Ectodermal cell (in vitro differentiated cells): ENCODE data around the gene PBX4.

ENCODE experiments used
- H3K27ac ChIP-seq: 2 replicates; pipeline ENCODE4 v1.7.0; 2013; ENCODE audit warnings: mild to moderate bottlenecking, low read depth, low read length; ENCODE audit not compliant: insufficient read depth, poor library complexity, severe bottlenecking
- H3K27me3 ChIP-seq: 2 replicates; pipeline ENCODE4 v1.7.0; 2013; ENCODE audit warnings: mild to moderate bottlenecking, low read length; ENCODE audit not compliant: insufficient read depth, control insufficient read depth, poor library complexity, severe bottlenecking
- H3K36me3 ChIP-seq: one replicate; pipeline ENCODE4 v1.7.0; 2013; ENCODE audit warnings: low read length; ENCODE audit not compliant: control insufficient read depth, insufficient read depth
- H3K4me1 ChIP-seq: one replicate; pipeline ENCODE4 v1.7.0; 2013; ENCODE audit warnings: low read length; ENCODE audit not compliant: control insufficient read depth, insufficient read depth
- H3K4me3 ChIP-seq: 2 replicates; pipeline ENCODE4 v1.7.0; 2013; ENCODE audit warnings: low read depth, low read length, control low read depth; ENCODE audit not compliant: insufficient read depth
- H3K9me3 ChIP-seq: 2 replicates; pipeline ENCODE4 v1.7.0; 2013; ENCODE audit warnings: mild to moderate bottlenecking, low read length, moderate library complexity; ENCODE audit not compliant: control insufficient read depth
- WGBS, 2 experiments: methylation state at CpG; one replicate each; pipeline ENCODE4 v1.1.7; 2013; ENCODE audit warnings: missing lambda C conversion rate in 2 of 2; 5-methylcytosine and 5-hydroxymethylcytosine counted together

The PBX4 gene

GRCh38 chr19:19571071-19571786, 47.3 kb downstream of the PBX4 start:
- 94 to 95% methylated on average over 11 of the region's 11 CpGs for WGBS, 2 experiments
- Histone ChIP-seq H3K36me3 (peaks cover 4% of the 10 kb centered on the region), H3K9me3 (no peaks in the 10 kb centered on the region), H3K4me3 (no peak overlapping the region), H3K27me3 (no peaks in the 10 kb centered on the region), H3K4me1 (peaks cover 7% of the 10 kb centered on the region), H3K27ac (no peak overlapping the region)

DNA sequence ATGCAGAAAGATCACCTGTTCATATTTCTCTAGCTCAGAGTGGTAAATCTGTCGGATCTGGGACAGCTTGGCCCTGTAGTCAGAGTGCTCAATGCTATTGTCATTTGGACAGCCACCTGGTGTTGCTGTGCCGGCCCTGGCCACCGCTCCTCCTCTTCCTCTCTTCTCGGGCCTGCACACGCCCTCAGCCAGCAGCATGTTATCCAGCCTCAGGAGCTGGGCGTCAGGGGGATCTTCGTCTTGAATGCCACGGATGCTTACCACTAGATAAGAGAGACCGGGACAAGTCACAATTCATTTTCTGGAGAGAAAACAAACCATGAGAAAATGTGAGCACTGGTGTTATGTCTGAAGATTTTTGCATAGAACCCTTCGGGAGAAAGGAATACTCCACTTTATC, 47.9 kb downstream of the PBX4 start:
- H3K4me1 ChIP-seq, result peaks cover 3% of the 10 kb centered on the region
- H3K9me3 ChIP-seq, result no peaks in the 10 kb centered on the region
- H3K27ac ChIP-seq, result no peak overlapping the region
- no peak overlapping the region for H3K4me3 ChIP-seq
- no peaks in the 10 kb centered on the region for H3K27me3 ChIP-seq
- WGBS, 2 experiments, result 84 to 85% methylated on average over 10 of the region's 10 CpGs
- peaks cover 4% of the 10 kb centered on the region for H3K36me3 ChIP-seq

DNA sequence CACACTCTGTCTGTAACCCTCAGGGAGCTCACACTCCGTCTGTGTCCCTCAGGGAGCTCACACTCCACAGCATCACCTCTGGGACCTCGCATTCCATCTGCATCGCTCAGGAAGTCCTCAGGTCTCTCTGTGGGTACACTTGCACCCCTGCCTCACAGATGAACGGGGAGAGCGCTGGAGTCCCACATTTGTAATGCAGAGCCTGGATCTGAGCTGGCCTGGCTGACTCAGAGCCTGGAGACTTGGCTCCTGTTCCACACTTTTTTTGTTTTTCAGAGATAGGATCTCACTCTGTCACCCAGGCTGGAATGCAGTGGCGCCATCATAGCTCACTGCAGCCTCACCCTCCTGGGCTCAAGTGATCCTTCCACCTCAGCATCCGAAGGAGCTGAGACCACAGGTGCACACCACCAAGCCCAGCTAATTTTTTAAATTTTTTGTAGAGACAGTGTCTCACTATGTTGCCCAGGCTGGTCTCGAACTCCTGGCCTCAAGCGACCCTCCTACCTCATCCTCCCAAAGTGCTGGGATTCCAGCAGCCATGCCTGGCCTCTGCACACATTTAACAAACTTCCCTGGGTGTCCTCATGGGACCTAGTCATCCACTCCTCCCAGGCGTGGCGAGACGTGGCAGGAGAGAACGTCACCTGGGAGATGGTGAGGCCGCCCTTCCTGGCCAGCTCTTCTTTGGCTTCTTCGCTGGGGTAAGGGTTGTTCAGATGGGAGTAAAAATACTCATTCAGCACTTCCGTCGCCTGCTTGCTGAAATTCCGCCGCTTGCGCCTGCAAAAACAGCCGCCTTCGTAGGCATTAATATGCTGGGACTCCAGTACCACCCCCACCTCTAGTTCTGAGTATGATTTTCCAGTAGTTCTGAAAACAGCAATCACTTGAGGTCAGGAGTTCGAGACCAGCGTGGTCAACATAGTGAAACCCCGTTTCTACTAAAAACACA, 49.4 kb downstream of the PBX4 start:
- WGBS, 2 experiments, result 95 to 97% methylated on average over 24 of the region's 25 CpGs
- Histone ChIP-seq H3K36me3 (peaks cover 4% of the 10 kb centered on the region), H3K27ac (no peak overlapping the region), H3K4me3 (no peak overlapping the region), H3K27me3 (no peaks in the 10 kb centered on the region), H3K4me1 (no peaks in the 10 kb centered on the region), H3K9me3 (no peaks in the 10 kb centered on the region)

DNA sequence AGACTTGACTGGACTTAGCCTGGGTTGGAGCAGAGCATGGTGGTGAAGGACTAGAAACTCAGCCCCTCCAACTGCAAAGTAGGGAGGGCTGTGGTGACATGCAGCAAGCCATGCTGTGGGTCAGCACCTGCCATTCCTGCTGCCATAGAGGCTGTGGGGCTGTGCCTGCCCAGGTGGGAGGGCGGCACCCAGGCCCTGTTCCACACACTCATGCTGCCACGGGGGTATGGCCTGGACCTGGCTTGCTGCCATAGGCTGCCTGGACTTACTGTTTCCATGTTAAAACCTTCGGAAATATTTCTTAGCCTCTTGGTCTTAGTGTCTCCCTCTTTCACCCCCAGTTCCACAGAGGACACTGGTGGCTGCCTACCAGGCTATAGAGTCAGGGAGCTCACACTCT, 51.1 kb downstream of the PBX4 start:
- peaks cover 4% of the 10 kb centered on the region for H3K36me3 ChIP-seq
- no peaks in the 10 kb centered on the region for H3K27me3 ChIP-seq
- WGBS, 2 experiments, result 92 to 93% methylated on average over 3 of the region's 3 CpGs
- H3K4me1 ChIP-seq, result no peaks in the 10 kb centered on the region
- H3K4me3 ChIP-seq, result no peak overlapping the region
- H3K27ac ChIP-seq, result no peak overlapping the region
- no peaks in the 10 kb centered on the region for H3K9me3 ChIP-seq

- Histone ChIP-seq H3K4me1 (no peaks in the 10 kb centered on the region), H3K36me3 (peaks cover 4% of the 10 kb centered on the region)
- WGBS, 2 experiments, result 90% methylated on average over 6 to 7 of the region's 7 CpGs
Observed at GRCh38 chr19:19566306-19566705, 52.2 kb downstream of the PBX4 start.

DNA sequence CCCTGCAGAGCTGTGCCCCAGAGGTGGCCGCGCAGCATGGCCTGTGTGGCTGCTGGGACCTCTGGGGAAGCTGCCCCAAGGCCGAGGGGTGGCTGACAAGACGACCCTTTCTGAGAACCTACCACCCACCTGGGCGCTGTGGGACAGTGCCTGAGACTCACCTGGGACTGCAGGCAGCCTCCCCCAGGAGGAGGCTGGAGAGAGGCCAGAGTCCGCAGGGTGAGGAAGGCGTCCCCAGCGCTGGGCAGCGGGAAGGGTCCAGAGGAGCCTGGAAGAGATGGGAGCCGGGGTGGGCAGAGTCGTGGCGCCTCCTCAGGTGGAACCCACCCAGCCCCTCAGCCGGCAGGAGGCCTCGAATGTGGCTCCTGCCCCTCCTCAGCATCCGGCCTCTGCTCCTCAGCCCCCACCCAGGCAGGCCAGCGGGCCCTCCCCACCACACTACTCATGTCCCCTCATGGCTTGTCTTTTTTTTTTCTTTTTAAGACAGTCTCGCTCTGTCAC, 55.1 kb downstream of the PBX4 start:
- no peak overlapping the region for H3K4me3 ChIP-seq
- 93 to 94% methylated on average over 17 of the region's 17 CpGs for WGBS, 2 experiments
- H3K27ac ChIP-seq, result no peak overlapping the region
- no peaks in the 10 kb centered on the region for H3K4me1 ChIP-seq
- H3K9me3 ChIP-seq, result no peaks in the 10 kb centered on the region
- H3K36me3 ChIP-seq, result no peaks in the 10 kb centered on the region
- no peaks in the 10 kb centered on the region for H3K27me3 ChIP-seq

More at GRCh38 chr19:19566306-19566705, 52.2 kb downstream of the PBX4 start:
- no peaks in the 10 kb centered on the region for H3K27me3 ChIP-seq
- no peak overlapping the region for H3K4me3 ChIP-seq
- H3K27ac ChIP-seq, result no peak overlapping the region
- no peaks in the 10 kb centered on the region for H3K9me3 ChIP-seq

DNA sequence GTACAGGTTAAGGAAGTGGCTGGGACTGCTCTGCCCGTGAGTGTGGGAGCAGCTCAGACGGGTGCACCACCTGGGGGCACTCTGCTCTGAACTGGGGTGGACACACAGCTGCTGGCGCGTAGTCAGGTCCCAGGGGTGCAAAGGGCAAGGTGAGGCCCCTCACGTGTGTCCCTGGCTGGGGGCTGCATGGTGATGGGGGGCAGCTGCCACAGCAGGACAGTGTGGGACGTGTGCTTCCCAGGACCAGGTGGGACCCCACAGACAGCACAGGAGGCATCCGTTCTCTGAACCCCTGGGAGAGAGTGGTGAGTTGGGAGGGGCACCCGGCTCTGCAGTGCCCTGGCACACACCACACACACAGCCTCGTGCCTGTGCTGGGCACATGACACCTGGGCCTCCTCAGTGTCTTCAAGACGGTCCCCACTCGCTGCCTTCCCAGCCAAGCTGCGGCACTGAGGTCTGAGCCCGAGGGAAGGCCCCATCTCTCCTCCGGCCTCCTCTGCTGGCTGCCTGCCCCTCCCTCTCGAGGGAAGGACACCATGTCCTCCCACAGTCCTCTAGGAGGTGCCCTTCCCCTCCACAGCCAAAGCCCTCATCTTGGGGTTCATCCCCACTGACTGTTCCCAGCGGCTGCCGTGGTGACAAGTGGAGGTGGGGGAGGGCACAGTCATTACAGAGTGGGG, 55.7 kb downstream of the PBX4 start:
- WGBS, 2 experiments, result 87 to 89% methylated on average over 17 of the region's 17 CpGs
- no peaks in the 10 kb centered on the region for H3K9me3 ChIP-seq
- no peak overlapping the region for H3K4me3 ChIP-seq
- no peaks in the 10 kb centered on the region for H3K4me1 ChIP-seq
- no peaks in the 10 kb centered on the region for H3K27me3 ChIP-seq
- no peaks in the 10 kb centered on the region for H3K36me3 ChIP-seq
- no peak overlapping the region for H3K27ac ChIP-seq

- Histone ChIP-seq H3K4me3 (no peak overlapping the region), H3K27me3 (no peaks in the 10 kb centered on the region), H3K9me3 (no peaks in the 10 kb centered on the region), H3K27ac (no peak overlapping the region), H3K36me3 (no peaks in the 10 kb centered on the region), H3K4me1 (no peaks in the 10 kb centered on the region)
- 92 to 93% methylated on average over 26 of the region's 26 CpGs for WGBS, 2 experiments
Observed at GRCh38 chr19:19561946-19562664, 56.4 kb downstream of the PBX4 start.

DNA sequence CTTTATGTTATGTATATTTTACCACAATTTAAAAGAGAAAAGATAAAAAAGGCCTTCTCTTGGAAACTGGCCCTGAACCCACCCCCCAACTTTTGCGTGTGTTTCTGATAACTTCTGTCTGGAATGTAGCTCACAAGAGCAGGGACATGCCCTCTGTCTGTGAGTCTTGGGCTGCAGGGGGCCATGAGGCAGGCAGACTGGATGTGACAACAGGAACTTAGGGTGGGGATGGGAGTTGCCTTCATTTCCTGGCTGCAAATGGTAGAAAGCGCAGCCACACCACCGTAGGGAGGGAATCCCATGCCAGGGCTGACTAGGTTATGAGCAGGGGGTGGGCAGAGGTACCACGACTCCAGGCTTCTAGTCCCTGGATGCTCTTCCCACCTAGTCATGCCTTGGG, 58.6 kb downstream of the PBX4 start:
- no peaks in the 10 kb centered on the region for H3K4me1 ChIP-seq
- no peaks in the 10 kb centered on the region for H3K9me3 ChIP-seq
- H3K4me3 ChIP-seq, result no peak overlapping the region
- WGBS, 2 experiments, result 87 to 91% methylated on average over 4 of the region's 4 CpGs
- no peaks in the 10 kb centered on the region for H3K36me3 ChIP-seq
- H3K27ac ChIP-seq, result no peak overlapping the region
- H3K27me3 ChIP-seq, result no peaks in the 10 kb centered on the region
